Panc1 (cell line): ENCODE data around the gene TTC13. TPM values are rescaled to one million over a fixed set of nuclear protein-coding genes. Genes with fewer than 3 reads are reported as not detected.
A peak's percentile ranks its signal among the peaks of the same experiment; 100 is the strongest.

Experiments used
- ATAC-seq: fragments of 200-7000 bp; cut with Tn5 transposase; 2 replicates; pipeline ENCODE4 v1.9.1; 2020; ENCODE audit warnings: mild to moderate bottlenecking, moderate library complexity
- BruUV-seq: library from RNA; stranded (reverse); fragments of 400-500 nt; replicated peaks from 2 replicates; lab custom pipeline; 2021; lab: Mats Ljungman, UMichigan
- CTCF ChIA-PET: fragments of 300-600 bp; sonication (Branson Sonifier 250); formaldehyde crosslinking; loops from one replicate; lab custom pipeline; 2022; ENCODE audit warnings: antibody characterized with exemption; lab: Charles Lee
- POLR2A ChIA-PET: fragments of 300-600 bp; sonication (Branson Sonifier 250); formaldehyde crosslinking; loops from one replicate; lab custom pipeline; 2022; ENCODE audit warnings: antibody characterized with exemption; lab: Charles Lee
- DNase-seq: peaks from one replicate; pipeline ENCODE4 v3.0.0-alpha.2; 2010; ENCODE audit warnings: low read depth, low spot score
- H3K27ac ChIP-seq: 2 replicates; pipeline ENCODE4 v1.5.1; 2011; ENCODE audit warnings: mild to moderate bottlenecking, low read length, inconsistent platforms
- H3K27me3 ChIP-seq: fragments of 200-500 bp; sonication (Bioruptor generic); 2 replicates; pipeline ENCODE4 v1.6.0; 2014; ENCODE audit warnings: low read length, inconsistent platforms; ENCODE audit not compliant: control insufficient read depth, insufficient read depth
- H3K36me3 ChIP-seq: fragments of 200-500 bp; sonication (Bioruptor generic); 2 replicates; pipeline ENCODE4 v1.5.1; 2014; ENCODE audit warnings: inconsistent platforms, mild to moderate bottlenecking, low read length, moderate library complexity; ENCODE audit not compliant: control insufficient read depth, insufficient read depth
- H3K4me1 ChIP-seq: 2 replicates; pipeline ENCODE4 v1.5.1; 2011; ENCODE audit warnings: inconsistent platforms, mild to moderate bottlenecking, low read length, moderate library complexity; ENCODE audit not compliant: control insufficient read depth, insufficient read depth
- H3K4me3 ChIP-seq, 2 experiments: 2 replicates each; pipeline ENCODE4 v1.5.1; 2011 to 2012; ENCODE audit warnings: low read depth in 2 of 2, low read length in 2 of 2, mild to moderate bottlenecking in 2 of 2, inconsistent platforms in 1 of 2, moderate library complexity in 1 of 2
- H3K9me3 ChIP-seq: fragments of 200-500 bp; sonication (Bioruptor generic); 2 replicates; pipeline ENCODE4 v1.5.1; 2014; ENCODE audit warnings: low read depth, mild to moderate bottlenecking, inconsistent platforms, low read length, moderate library complexity; ENCODE audit not compliant: control insufficient read depth, insufficient read depth
- CTCF ChIP-seq: fragments of 450-650 bp; IDR thresholded peaks from 2 replicates; pipeline ENCODE4 v1.5.1; 2017; ENCODE audit warnings: mild to moderate bottlenecking
- POLR2AphosphoS5 ChIP-seq: IDR thresholded peaks from 2 replicates; pipeline ENCODE4 v1.6.1; 2012; ENCODE audit warnings: mild to moderate bottlenecking, low read depth, low read length, moderate library complexity
- SIN3A ChIP-seq: IDR thresholded peaks from 2 replicates; pipeline ENCODE4 v1.6.1; 2012; ENCODE audit warnings: low read depth, mild to moderate bottlenecking, low read length, moderate library complexity, borderline replicate concordance; ENCODE audit not compliant: insufficient read depth
- TCF7L2 ChIP-seq: IDR thresholded peaks from 2 replicates; pipeline ENCODE4 v1.6.1; 2011; ENCODE audit warnings: mild to moderate bottlenecking, low read depth, low read length, inconsistent platforms
- in situ Hi-C: cut with HindIII; loops from 2 replicates; pipeline ENCODE4 v1.10.0; 2016; ENCODE audit warnings: low sequenced_read_pairs, low pct_unique_long_range_greater_than_20kb
- intact Hi-C: fragments of 100-400 bp; cut with micrococcal nuclease; formaldehyde crosslinking; loops from one replicate; pipeline ENCODE4 v1.10.0; 2022; ENCODE audit not compliant: unreplicated experiment
- total RNA-seq: library from RNA; stranded (reverse); gene quantifications from one replicate; pipeline ENCODE4 v1.2.1, GENCODE V29; 2021; ENCODE audit not compliant: unreplicated experiment
- TF ChIP-seq, protein P1 (sequence below), 2 experiments: IDR thresholded peaks; 2 replicates each; pipeline ENCODE4 v1.6.1; 2011 to 2012; ENCODE audit warnings: low read depth in 2 of 2, control low read depth in 1 of 2, low read length in 1 of 2, mild to moderate bottlenecking in 1 of 2, moderate library complexity in 1 of 2; ENCODE audit not compliant: insufficient read depth in 1 of 2

The TTC13 gene
- total RNA-seq, 1 experiment from 2014 or later: 19.0 TPM

GRCh38 chr1:230979952-230980351 lies 1.3 kb upstream of the TTC13 start:
- Histone ChIP-seq H3K4me1 (peaks cover 9% of the 10 kb centered on the region), H3K4me3 (peak overlapping the region; percentile 95 to 96), H3K27me3 (no peaks in the 10 kb centered on the region), H3K36me3 (peaks cover 2% of the 10 kb centered on the region), H3K27ac (peak overlapping the region; percentile 88), H3K9me3 (no peaks in the 10 kb centered on the region)
- in situ Hi-C loops: no loop called here
- ATAC-seq: no peak
- intact Hi-C loops: no loop called here
- no peak for DNase-seq
- TF ChIP-seq SIN3A: no peak
- BruUV-seq: no TSS peak
- CTCF ChIA-PET: no interaction called here
- POLR2A ChIA-PET: no interaction called here

DNA sequence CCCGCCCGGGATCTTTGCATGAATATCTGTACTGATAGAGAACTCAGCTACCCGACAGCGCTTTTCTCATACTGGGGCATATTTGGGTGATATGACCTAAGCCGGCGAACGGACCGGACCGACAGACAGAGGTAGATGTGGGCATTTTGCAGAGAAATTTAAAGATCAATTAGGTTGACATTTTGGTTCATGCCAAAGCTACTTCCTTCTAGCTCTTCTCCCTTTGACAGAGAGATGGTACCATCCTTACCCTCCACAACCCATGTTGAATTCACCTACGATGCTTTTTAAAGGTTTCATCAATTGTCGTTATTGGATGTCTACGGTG lies 692 bp upstream of the TTC13 start:
- H3K4me3 ChIP-seq: peak overlapping the region; percentile 95 to 96
- intact Hi-C loops (no loop called here), in situ Hi-C loops (no loop called here)
- CTCF ChIA-PET: no interaction called here
- POLR2A ChIA-PET: no interaction called here
- H3K27ac ChIP-seq: peak overlapping the region; percentile 88
- BruUV-seq: TSS peak; percentile 78
- no peaks in the 10 kb centered on the region for H3K27me3 ChIP-seq
- H3K4me1 ChIP-seq: peaks cover 9% of the 10 kb centered on the region
- peaks cover 2% of the 10 kb centered on the region for H3K36me3 ChIP-seq
- ATAC-seq: no peak
- DNase-seq: no peak
- H3K9me3 ChIP-seq: no peaks in the 10 kb centered on the region
- TF ChIP-seq TCF7L2: no peak
- no peak for TF ChIP-seq CTCF
- TF ChIP-seq SIN3A: no peak
- no peak for TF ChIP-seq POLR2AphosphoS5
- TF ChIP-seq, protein P1, sequence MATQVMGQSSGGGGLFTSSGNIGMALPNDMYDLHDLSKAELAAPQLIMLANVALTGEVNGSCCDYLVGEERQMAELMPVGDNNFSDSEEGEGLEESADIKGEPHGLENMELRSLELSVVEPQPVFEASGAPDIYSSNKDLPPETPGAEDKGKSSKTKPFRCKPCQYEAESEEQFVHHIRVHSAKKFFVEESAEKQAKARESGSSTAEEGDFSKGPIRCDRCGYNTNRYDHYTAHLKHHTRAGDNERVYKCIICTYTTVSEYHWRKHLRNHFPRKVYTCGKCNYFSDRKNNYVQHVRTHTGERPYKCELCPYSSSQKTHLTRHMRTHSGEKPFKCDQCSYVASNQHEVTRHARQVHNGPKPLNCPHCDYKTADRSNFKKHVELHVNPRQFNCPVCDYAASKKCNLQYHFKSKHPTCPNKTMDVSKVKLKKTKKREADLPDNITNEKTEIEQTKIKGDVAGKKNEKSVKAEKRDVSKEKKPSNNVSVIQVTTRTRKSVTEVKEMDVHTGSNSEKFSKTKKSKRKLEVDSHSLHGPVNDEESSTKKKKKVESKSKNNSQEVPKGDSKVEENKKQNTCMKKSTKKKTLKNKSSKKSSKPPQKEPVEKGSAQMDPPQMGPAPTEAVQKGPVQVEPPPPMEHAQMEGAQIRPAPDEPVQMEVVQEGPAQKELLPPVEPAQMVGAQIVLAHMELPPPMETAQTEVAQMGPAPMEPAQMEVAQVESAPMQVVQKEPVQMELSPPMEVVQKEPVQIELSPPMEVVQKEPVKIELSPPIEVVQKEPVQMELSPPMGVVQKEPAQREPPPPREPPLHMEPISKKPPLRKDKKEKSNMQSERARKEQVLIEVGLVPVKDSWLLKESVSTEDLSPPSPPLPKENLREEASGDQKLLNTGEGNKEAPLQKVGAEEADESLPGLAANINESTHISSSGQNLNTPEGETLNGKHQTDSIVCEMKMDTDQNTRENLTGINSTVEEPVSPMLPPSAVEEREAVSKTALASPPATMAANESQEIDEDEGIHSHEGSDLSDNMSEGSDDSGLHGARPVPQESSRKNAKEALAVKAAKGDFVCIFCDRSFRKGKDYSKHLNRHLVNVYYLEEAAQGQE (IDR thresholded peaks at IDR 0.05; ENCODE audit: insufficient read depth in 1 of 2, low read depth in 2 of 2, low read length in 1 of 2): no peak

- no TSS peak for BruUV-seq
- DNase-seq: no peak
- CTCF ChIA-PET: no interaction called here
- Histone ChIP-seq H3K36me3 (peaks cover 2% of the 10 kb centered on the region), H3K4me3 (peak overlapping the region; percentile 95 to 96), H3K4me1 (peaks cover 9% of the 10 kb centered on the region), H3K27me3 (no peaks in the 10 kb centered on the region), H3K9me3 (no peaks in the 10 kb centered on the region), H3K27ac (peak overlapping the region; percentile 54)
- in situ Hi-C loops (no loop called here), intact Hi-C loops (no loop called here)
- POLR2A ChIA-PET: no interaction called here
- ATAC-seq: peak; percentile 13
- TF ChIP-seq, protein P1 (IDR thresholded peaks at IDR 0.05; ENCODE audit: insufficient read depth in 1 of 2, low read depth in 2 of 2, low read length in 1 of 2): no peak
- no peak for TF ChIP-seq POLR2AphosphoS5
Observed at GRCh38 chr1:230977761-230978490, 735 bp downstream of the TTC13 start.
